Mesenchymal stem cell (in vitro differentiated cells and primary cell): ENCODE measurements around the gene KCTD20.
"Not testable (repeated sequence)": the region's sequence is repeated elsewhere in the genome, so short reads cannot be mapped to it uniquely, and the experiment has no call there.

Experiments used
- DNase-seq: peaks from one replicate; pipeline ENCODE4 v3.0.0-alpha.2; 2013
- H2AFZ ChIP-seq: one replicate; pipeline ENCODE4 v1.6.1; 2013; ENCODE audit warnings: low read depth, mild to moderate bottlenecking, control low read depth, inconsistent platforms, low read length, moderate library complexity
- H2AK5ac ChIP-seq: 2 replicates; pipeline ENCODE4 v1.6.1; 2013; ENCODE audit warnings: low read length, moderate library complexity, mild to moderate bottlenecking, inconsistent platforms; ENCODE audit not compliant: severe bottlenecking
- H2BK120ac ChIP-seq: one replicate; pipeline ENCODE4 v1.6.1; 2013; ENCODE audit warnings: low read depth, mild to moderate bottlenecking, inconsistent platforms, low read length, moderate library complexity
- H2BK12ac ChIP-seq, 2 experiments: one replicate each; pipeline ENCODE4 v1.6.1; 2013; ENCODE audit warnings: inconsistent platforms in 2 of 2, low read length in 2 of 2, mild to moderate bottlenecking in 2 of 2, moderate library complexity in 2 of 2, control low read depth in 1 of 2
- H2BK15ac ChIP-seq: one replicate; pipeline ENCODE4 v1.6.1; 2013; ENCODE audit warnings: mild to moderate bottlenecking, low read depth, inconsistent platforms; ENCODE audit not compliant: poor library complexity, severe bottlenecking
- H2BK5ac ChIP-seq: 2 replicates; pipeline ENCODE4 v1.6.1; 2013; ENCODE audit warnings: low read depth, mild to moderate bottlenecking, low read length, control low read depth, inconsistent platforms; ENCODE audit not compliant: poor library complexity, severe bottlenecking
- H3K14ac ChIP-seq, 2 experiments: one replicate each; pipeline ENCODE4 v1.6.1; 2013; ENCODE audit warnings: inconsistent platforms in 2 of 2, low read length in 2 of 2, control low read depth in 1 of 2, mild to moderate bottlenecking in 1 of 2, moderate library complexity in 1 of 2
- H3K18ac ChIP-seq, 2 experiments: one replicate each; pipeline ENCODE4 v1.6.1; 2013; ENCODE audit warnings: inconsistent platforms in 2 of 2, low read length in 2 of 2, control low read depth in 1 of 2, low read depth in 1 of 2, mild to moderate bottlenecking in 1 of 2
- H3K23ac ChIP-seq, 2 experiments: one replicate each; pipeline ENCODE4 v1.6.1; 2013; ENCODE audit warnings: inconsistent platforms in 2 of 2, low read length in 2 of 2, mild to moderate bottlenecking in 2 of 2, moderate library complexity in 2 of 2, control low read depth in 1 of 2
- H3K27ac ChIP-seq: 2 replicates; pipeline ENCODE4 v1.5.1; 2013; ENCODE audit warnings: mild to moderate bottlenecking, moderate library complexity, low read length, control low read depth, inconsistent platforms; ENCODE audit not compliant: poor library complexity, severe bottlenecking
- H3K27me3 ChIP-seq, 2 experiments: 2 replicates each; pipeline versions ENCODE4 v1.6.1 to v1.7.0; 2013; ENCODE audit warnings: low read length in 2 of 2, mild to moderate bottlenecking in 2 of 2, moderate library complexity in 2 of 2, control low read depth in 1 of 2, inconsistent platforms in 1 of 2; ENCODE audit not compliant: control insufficient read depth in 1 of 2, insufficient read depth in 1 of 2
- H3K36me3 ChIP-seq, 2 experiments: 2 replicates each; pipeline versions ENCODE4 v1.6.1 to v1.7.0; 2013; ENCODE audit warnings: low read length in 2 of 2, control low read depth in 1 of 2, inconsistent platforms in 1 of 2, low read depth in 1 of 2, mild to moderate bottlenecking in 1 of 2; ENCODE audit not compliant: insufficient read depth in 2 of 2, control insufficient read depth in 1 of 2
- H3K4ac ChIP-seq, 2 experiments: one replicate each; pipeline ENCODE4 v1.6.1; 2013; ENCODE audit warnings: inconsistent platforms in 2 of 2, low read length in 2 of 2, mild to moderate bottlenecking in 2 of 2, moderate library complexity in 2 of 2, control low read depth in 1 of 2, low read depth in 1 of 2
- H3K4me1 ChIP-seq: 2 replicates; pipeline ENCODE4 v1.6.1; 2013; ENCODE audit warnings: low read depth, low read length, control low read depth; ENCODE audit not compliant: control insufficient read depth, insufficient read depth
- H3K4me2 ChIP-seq: 2 replicates; pipeline ENCODE4 v1.6.1; 2013; ENCODE audit warnings: low read length, mild to moderate bottlenecking, inconsistent platforms; ENCODE audit not compliant: poor library complexity, severe bottlenecking
- H3K4me3 ChIP-seq, 2 experiments: 2 replicates each; pipeline versions ENCODE4 v1.5.1 to v1.7.0; 2013; ENCODE audit warnings: low read length in 2 of 2, mild to moderate bottlenecking in 2 of 2, control low read depth in 1 of 2, low read depth in 1 of 2; ENCODE audit not compliant: insufficient read depth in 1 of 2
- H3K79me1 ChIP-seq: replicated peaks from 2 replicates; pipeline ENCODE4 v1.6.1; 2013; ENCODE audit warnings: mild to moderate bottlenecking, control low read depth, low read length, inconsistent platforms; ENCODE audit not compliant: poor library complexity, severe bottlenecking
- H3K9ac ChIP-seq: 2 replicates; pipeline ENCODE4 v1.7.0; 2013; ENCODE audit warnings: mild to moderate bottlenecking, low read length, moderate library complexity
- H3K9me3 ChIP-seq: 2 replicates; pipeline ENCODE4 v1.7.0; 2013; ENCODE audit warnings: mild to moderate bottlenecking, low read length; ENCODE audit not compliant: control insufficient read depth
- H4K8ac ChIP-seq: one replicate; pipeline ENCODE4 v1.6.1; 2013; ENCODE audit warnings: inconsistent platforms, mild to moderate bottlenecking, low read length, moderate library complexity
- H4K91ac ChIP-seq: one replicate; pipeline ENCODE4 v1.6.1; 2013; ENCODE audit warnings: mild to moderate bottlenecking, low read length, inconsistent platforms
- WGBS: methylation state at CpG from one replicate; pipeline ENCODE4 v1.1.7; 2013; ENCODE audit warnings: mixed read lengths; 5-methylcytosine and 5-hydroxymethylcytosine counted together

Gene KCTD20

GRCh38 chr6:36444470-36444869 lies 1.7 kb downstream of the KCTD20 start:
- no peak overlapping the region for H3K23ac ChIP-seq
- DNase-seq: peak; percentile 16
- H3K79me1 ChIP-seq: peaks cover 1% of the 10 kb centered on the region
- H3K4me2 ChIP-seq: peak overlapping the region; percentile 52
- H3K9ac ChIP-seq: peak overlapping the region; percentile 94
- H4K8ac ChIP-seq: no peak overlapping the region
- H3K36me3 ChIP-seq: peaks cover 4 to 14% of the 10 kb centered on the region in 2 experiments
- no peak overlapping the region for H3K14ac ChIP-seq
- H3K27me3 ChIP-seq: no peaks in the 10 kb centered on the region
- no peaks in the 10 kb centered on the region for H3K9me3 ChIP-seq
- H3K4me1 ChIP-seq: peaks cover 3% of the 10 kb centered on the region
- no peak overlapping the region for H2AFZ ChIP-seq
- no peak overlapping the region for H2AK5ac ChIP-seq
- peak overlapping the region in 1 of 2 experiments; percentile 98 for H3K4me3 ChIP-seq
- no peak overlapping the region for H2BK120ac ChIP-seq
- no peak overlapping the region for H2BK5ac ChIP-seq
- no peak overlapping the region for H3K4ac ChIP-seq
- no peak overlapping the region for H3K18ac ChIP-seq
- H2BK12ac ChIP-seq: no peak overlapping the region
- no peak overlapping the region for H3K27ac ChIP-seq
- H2BK15ac ChIP-seq: no peak overlapping the region
- WGBS: 83% methylated on average over 2 of the region's 3 CpGs
- no peak overlapping the region for H4K91ac ChIP-seq

GRCh38 chr6:36445621-36446020 lies 2.8 kb downstream of the KCTD20 start:
- H4K8ac ChIP-seq: no peak overlapping the region
- H3K14ac ChIP-seq: no peak overlapping the region
- no peak overlapping the region for H3K4me3 ChIP-seq
- H3K9ac ChIP-seq: peak overlapping the region; percentile 94
- H4K91ac ChIP-seq: no peak overlapping the region
- no peak overlapping the region for H3K18ac ChIP-seq
- no peak overlapping the region for H3K27ac ChIP-seq
- no peak overlapping the region for H3K4ac ChIP-seq
- no peak overlapping the region for H2BK12ac ChIP-seq
- DNase-seq: no peak
- no peaks in the 10 kb centered on the region for H3K9me3 ChIP-seq
- no peak overlapping the region for H2AK5ac ChIP-seq
- H3K23ac ChIP-seq: no peak overlapping the region
- H2AFZ ChIP-seq: no peak overlapping the region
- H2BK15ac ChIP-seq: no peak overlapping the region
- H3K36me3 ChIP-seq: peaks cover 4 to 16% of the 10 kb centered on the region in 2 experiments
- no peaks in the 10 kb centered on the region for H3K27me3 ChIP-seq
- H3K4me2 ChIP-seq: no peak overlapping the region
- H3K79me1 ChIP-seq: peaks cover 1% of the 10 kb centered on the region
- H2BK5ac ChIP-seq: no peak overlapping the region
- no peak overlapping the region for H2BK120ac ChIP-seq
- H3K4me1 ChIP-seq: peaks cover 3% of the 10 kb centered on the region

DNA sequence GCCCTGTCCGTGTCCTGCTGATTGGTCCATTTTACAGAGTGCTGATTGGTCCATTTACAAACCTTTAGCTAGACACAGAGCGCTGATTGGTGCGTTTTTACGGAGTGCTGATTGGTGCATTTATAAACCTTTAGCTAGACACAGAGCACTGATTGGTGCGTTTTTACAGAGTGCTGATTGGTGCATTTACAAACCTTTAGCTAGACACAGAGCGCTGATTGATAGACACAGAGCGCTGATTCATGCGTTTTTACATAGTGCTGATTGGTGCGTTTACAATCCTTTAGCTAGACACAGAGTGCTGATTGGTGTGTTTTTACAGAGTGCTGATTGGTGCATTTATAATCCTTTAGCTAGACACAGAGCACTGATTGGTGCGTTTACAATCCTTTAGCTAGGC lies 6.4 kb downstream of the KCTD20 start:
- not testable (repeated sequence) for H2AFZ ChIP-seq, H3K9me3 ChIP-seq, H2BK120ac ChIP-seq, H2BK12ac ChIP-seq, H2BK5ac ChIP-seq, H3K27ac ChIP-seq, H4K91ac ChIP-seq, H3K4me1 ChIP-seq, DNase-seq, H3K4me2 ChIP-seq, H3K14ac ChIP-seq, H3K23ac ChIP-seq, H3K79me1 ChIP-seq, H3K4me3 ChIP-seq, H3K4ac ChIP-seq, H4K8ac ChIP-seq, H3K27me3 ChIP-seq, H2AK5ac ChIP-seq, H3K18ac ChIP-seq, H3K9ac ChIP-seq, H2BK15ac ChIP-seq
- peaks cover 4 to 19% of the 10 kb centered on the region in 2 experiments for H3K36me3 ChIP-seq
- 98% methylated on average over 10 of the region's 10 CpGs for WGBS

GRCh38 chr6:36452897-36453296 lies 10.1 kb downstream of the KCTD20 start:
- H3K9me3 ChIP-seq, H4K91ac ChIP-seq, H3K14ac ChIP-seq, H3K4me1 ChIP-seq, H3K9ac ChIP-seq, H3K18ac ChIP-seq, DNase-seq, H3K4me2 ChIP-seq, H2BK12ac ChIP-seq, H2AK5ac ChIP-seq, H2BK15ac ChIP-seq, H3K79me1 ChIP-seq, H4K8ac ChIP-seq, H2AFZ ChIP-seq, H3K4ac ChIP-seq, H3K23ac ChIP-seq, H3K27ac ChIP-seq, H2BK120ac ChIP-seq, H3K4me3 ChIP-seq, H3K27me3 ChIP-seq, H2BK5ac ChIP-seq: not testable (repeated sequence)
- 96% methylated on average over 6 of the region's 8 CpGs for WGBS
- H3K36me3 ChIP-seq: peaks cover 7 to 25% of the 10 kb centered on the region in 2 experiments
